Gastrocnemius medialis (tissue), 4 donors: ENCODE measurements around the gene SMARCB1.

Experiments
- CTCF ChIP-seq, 5 experiments: fragments of 450-650 bp in 3 of 5; fragments of 200-600 bp in 2 of 5; sonication (generic) in 2 of 5; IDR thresholded peaks in 4 of 5; conservative IDR thresholded peaks in 1 of 5; 1 replicate in 4 of 5; 2 replicates in 1 of 5; pipeline ENCODE4 v1.5.1; 2016 to 2019; ENCODE audit warnings: antibody characterized with exemption in 5 of 5, mild to moderate bottlenecking in 3 of 5, moderate library complexity in 3 of 5
- POLR2A ChIP-seq, 2 donors: fragments of 450-650 bp; IDR thresholded peaks; one replicate each; pipeline ENCODE4 v1.6.1; 2017; ENCODE audit warnings: antibody characterized with exemption in 2 of 2, mild to moderate bottlenecking in 2 of 2, moderate library complexity in 2 of 2

- TF ChIP-seq CTCF (IDR thresholded peaks at IDR 0.05 in 4 of 5, conservative IDR thresholded peaks at IDR 0.05 in 1 of 5) (no peak), POLR2A (IDR thresholded peaks at IDR 0.05) (no peak)
Observed at GRCh38 chr22:23836281-23836680, 49.5 kb downstream of the SMARCB1 start.
